Measurements from ENCODE around the gene GRK1.

- TF ChIP-seq ZNF292 (tag by site-specific recombination; IDR thresholded peaks at IDR 0.05; ENCODE audit: borderline replicate concordance, low read depth) (no peak), CTCF (tag by site-specific recombination; IDR thresholded peaks at IDR 0.05) (no peak), ZBTB26 (tag by site-specific recombination; optimal IDR thresholded peaks at IDR 0.05) (no peak), ZNF132 (tag by site-specific recombination; IDR thresholded peaks at IDR 0.05; ENCODE audit: borderline replicate concordance) (no peak), BCL6B (tag by site-specific recombination; IDR thresholded peaks at IDR 0.05) (no peak), INSM2 (tag by site-specific recombination; IDR thresholded peaks at IDR 0.05) (no peak), ZFP69B (tag by site-specific recombination; IDR thresholded peaks at IDR 0.05) (no peak), PBX3 (CRISPR knock-in tag; IDR thresholded peaks at IDR 0.05) (no peak), ZNF514 (tag by site-specific recombination; IDR thresholded peaks at IDR 0.05) (no peak), BCL11B (tag by site-specific recombination; IDR thresholded peaks at IDR 0.05; ENCODE audit: low read depth) (no peak), ZNF140 (tag by site-specific recombination; IDR thresholded peaks at IDR 0.05) (no peak)
These were observed 48.6 kb upstream of the GRK1 start for GRCh38 chr13:113618455-113618854.

Data from HEK293 (cell line).